HG03460 (cell line): ENCODE measurements around the gene HS6ST3.
"Not testable (repeated sequence)": the region's sequence is repeated elsewhere in the genome, so short reads cannot be mapped to it uniquely, and the experiment has no call there.

Experiments used
- ATAC-seq: cut with Tn5 transposase; IDR thresholded peaks from one replicate; pipeline ENCODE4 v1.9.1; 2021; ENCODE audit not compliant: unreplicated experiment

Gene HS6ST3

DNA sequence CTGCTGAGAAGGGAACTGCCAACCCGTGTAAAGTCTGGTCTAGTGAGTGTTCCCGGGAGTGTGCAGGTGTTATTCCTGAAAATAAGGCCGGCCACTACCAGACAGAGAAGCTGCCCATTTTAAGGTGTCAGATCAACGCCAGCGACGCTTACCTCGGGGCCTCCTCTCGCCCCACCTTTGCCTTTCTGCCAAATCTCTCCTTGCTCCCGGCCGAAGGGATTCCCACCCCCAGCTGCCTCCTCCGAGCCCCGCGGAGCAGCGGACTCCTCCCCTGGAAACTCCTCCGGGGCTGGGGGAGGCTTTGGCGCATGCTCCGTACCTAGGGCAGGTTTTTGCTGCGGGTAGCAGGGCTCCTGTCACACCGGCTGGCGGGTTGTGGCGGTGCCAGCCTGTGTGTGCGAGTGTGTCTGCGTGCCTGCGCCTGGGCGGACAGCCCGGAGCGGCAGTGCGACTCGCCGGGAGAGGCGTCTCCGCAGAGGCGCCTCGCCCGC lies at the start of gene HS6ST3:
TSS of gene HS6ST3 (plus strand) at position 359 of the 491 bp plus-strand sequence.
- no peak for ATAC-seq

DNA sequence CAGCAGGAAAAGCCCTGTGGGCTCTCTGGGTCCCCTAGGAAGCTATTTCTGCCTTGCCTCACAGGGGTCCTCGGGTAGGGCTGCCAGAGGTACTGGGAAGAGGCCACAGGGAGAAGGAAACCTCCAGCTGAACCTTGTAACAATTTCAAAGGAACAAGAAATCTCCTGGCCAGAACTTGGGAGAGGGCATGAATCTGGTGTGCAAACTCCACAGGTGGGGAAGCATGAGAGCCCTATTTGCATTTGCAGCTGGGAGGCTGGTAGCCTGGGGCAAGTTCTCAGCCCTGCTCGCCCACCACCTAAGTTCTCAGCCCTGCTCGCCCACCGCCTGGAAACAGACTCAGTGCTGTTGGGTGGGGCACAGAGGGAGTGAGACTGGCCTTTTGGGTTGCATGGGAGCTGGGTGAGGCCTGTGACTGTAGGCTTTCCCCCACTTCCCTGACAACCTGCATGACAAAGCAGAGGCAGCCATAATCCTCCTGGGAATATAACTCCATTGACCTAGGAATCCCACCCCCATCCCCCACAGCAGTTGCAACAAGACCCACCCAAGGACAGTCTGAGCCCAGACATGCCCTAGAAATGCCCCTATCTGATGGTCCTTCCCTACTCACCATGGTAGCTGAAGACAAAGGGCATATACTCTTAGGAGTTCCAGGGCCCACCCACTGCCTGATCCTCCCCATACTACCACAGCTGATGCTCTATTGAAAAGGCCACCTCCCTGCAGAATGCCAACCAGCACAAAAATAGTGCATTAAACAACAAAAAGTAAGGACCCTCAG lies 48.4 kb upstream of the HS6ST3 start:
- no peak for ATAC-seq

DNA sequence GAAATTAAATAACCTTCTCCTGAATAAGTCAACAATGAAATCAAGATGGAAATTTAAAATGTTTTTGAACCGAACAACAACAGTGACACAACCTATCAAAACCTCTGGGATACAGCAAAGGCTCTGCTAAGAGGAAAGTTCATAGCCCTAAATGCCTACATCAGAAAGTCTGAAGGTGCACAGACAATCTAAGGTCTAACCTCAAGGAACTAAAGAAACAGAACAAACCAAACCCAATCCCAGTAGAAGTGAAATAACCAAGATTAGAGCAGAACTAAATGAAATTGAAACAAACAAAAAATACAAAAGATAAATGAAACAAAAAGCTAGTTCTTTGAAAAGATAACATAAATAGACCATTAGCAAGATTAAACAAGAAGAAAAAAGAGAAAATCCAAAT lies 45.7 kb upstream of the HS6ST3 start:
- no peak for ATAC-seq

DNA sequence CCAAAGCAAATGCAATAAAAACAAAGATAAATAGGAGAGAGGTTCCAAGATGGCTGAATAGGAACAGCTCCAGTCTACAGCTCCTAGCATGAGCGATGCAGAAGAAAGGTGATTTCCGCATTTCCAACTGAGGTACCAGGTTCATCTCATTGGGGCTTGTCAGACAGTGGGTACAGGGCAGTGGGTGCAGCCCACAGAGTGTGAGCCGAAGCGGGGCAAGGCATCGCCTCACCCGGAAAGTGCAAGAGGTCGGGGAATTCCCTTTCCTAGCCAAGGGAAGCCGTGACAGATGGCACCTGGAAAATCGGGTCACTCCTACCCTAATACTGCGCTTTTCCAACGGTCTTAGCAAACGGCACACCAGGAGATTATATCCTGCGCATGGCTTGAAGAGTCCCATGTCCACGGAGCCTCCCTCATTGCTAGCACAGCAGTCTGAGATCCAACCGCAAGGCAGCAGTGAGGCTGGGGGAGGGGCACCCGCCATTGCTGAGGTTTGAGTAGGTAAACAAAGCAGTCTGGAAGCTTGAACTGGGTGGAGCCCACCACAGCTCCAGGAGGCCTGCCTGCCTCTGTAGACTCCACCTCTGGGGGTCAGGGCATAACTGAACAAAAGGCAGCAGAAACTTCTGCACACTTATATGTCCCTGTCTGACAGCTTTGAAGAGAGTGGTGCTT lies 43.3 kb upstream of the HS6ST3 start:
- ATAC-seq: not testable (repeated sequence)

DNA sequence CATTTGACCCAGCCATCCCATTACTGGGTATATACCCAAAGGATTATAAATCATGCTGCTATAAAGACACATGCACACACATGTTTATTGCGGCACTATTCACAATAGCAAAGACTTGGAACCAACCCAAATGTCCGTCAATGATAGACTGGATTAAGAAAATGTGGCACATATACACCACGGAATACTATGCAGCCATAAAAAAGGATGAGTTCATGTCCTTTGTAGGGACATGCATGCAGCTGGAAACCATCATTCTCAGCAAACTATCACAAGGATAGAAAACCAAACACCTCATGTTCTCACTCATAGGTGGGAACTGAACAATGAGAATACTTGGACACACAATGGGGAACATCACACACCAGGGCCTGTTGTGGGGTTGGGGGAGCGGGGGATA lies 39.0 kb upstream of the HS6ST3 start:
- ATAC-seq: not testable (repeated sequence)

DNA sequence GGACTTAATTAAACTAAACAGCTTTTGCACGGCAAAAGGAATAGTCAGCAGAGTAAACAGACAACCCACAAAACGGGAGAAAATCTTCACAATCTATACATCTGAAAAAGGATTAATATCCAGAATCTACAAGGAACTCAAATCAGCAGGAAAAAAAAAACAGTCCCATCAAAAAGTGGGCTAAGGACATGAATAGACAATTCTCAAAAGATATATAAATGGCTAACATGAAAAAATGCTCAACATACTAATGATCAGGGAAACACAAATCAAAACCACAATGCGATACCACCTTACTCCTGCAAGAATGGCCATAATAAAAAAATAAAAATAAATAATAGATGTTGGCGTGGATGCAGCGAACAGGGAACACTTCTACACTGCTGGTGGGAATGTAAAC lies 38.4 kb upstream of the HS6ST3 start:
- ATAC-seq: not testable (repeated sequence)

DNA sequence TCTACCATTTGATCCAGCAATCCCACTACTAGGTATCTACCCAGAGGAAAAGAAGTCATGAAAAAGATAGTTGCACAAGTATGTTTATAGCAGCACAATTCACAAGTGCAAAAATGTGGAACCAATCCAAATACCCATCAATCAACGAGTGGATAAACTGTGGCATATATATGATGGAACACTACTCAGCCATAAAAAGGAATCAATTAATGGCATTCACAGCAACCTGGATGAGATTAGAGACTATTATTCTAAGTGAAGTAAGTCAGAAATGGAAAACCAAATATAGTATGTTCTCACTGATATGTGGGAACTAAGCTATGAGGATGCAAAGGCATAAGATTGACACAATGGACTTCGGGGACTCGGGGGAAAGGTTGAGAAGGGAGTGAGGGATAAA lies 38.0 kb upstream of the HS6ST3 start:
- ATAC-seq: not testable (repeated sequence)

DNA sequence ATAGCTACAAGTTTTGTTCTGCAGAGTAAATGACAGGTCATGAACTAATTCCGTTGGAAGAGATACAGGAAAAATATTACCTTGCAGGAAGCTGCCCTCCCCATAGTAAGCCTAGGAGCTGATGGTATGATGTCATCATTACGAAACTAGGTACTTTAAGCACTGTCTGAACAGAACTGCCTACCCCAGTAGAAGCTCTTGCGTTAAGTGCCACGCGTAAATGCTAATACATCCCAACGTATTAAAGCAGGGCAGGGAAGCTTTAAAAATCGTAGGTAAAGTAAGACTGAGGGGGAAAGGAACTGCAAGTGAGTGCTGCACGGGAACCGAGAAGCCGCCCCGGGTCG lies 37.3 kb upstream of the HS6ST3 start:
- peak; percentile 55 for ATAC-seq

DNA sequence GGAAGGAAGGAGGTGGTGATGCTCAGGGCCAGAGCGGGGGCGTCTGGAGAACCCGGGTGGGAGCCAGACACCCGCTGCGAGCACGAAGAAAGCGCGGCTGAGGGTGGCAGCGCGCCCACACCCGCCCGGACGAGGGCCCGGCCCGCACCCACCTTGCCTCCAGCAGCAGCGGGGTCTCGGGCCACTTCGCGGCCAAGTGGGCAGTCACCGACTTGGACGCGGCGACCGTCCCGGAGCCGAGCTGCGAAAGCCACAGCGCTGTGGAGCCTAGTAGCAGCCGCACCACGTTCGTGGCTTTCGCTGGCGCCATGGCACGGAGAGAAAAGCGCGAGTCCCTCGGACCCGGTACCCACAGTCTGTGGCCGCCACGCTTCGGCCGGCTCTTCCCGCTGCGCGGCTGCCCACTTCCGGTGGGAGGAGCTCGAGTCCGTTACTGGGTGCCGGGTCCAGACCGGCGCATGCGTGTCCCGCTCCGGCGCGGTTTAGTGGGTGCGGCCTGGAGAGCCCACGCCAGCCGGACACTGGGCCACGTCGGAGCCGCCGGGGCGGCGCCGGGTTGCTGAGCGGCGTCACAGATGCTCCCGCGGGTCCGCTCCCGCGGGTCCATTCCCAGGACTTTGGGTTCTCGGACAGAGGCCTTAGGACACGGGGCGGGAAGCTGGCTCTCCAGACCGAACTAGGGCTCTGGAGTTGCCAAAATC lies 36.8 kb upstream of the HS6ST3 start, which contains the start of gene UGGT2:
TSS of gene UGGT2 (minus strand) at position 399 of the 701 bp plus-strand sequence. CDS start at position 310, 89 bp downstream.
- ATAC-seq: peak; percentile 94

DNA sequence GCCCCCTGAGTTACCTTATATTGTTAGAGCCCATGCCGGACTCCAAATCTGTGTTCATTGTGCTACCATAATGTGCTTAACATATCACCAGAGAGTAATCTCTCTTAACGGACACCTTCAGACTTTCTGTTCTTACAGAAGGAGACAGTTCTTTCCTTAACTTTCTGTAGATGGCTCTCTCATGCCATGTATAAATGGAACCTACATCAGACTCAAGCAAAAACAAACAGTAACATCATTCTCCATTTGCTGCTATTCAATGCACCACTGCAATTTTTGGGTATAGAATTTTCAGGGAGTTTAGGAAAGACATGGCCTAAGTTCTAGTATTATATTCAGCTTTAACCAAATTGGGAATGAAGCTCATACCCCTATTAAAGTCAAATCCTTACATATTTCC lies 24.1 kb upstream of the HS6ST3 start:
- ATAC-seq: no peak

DNA sequence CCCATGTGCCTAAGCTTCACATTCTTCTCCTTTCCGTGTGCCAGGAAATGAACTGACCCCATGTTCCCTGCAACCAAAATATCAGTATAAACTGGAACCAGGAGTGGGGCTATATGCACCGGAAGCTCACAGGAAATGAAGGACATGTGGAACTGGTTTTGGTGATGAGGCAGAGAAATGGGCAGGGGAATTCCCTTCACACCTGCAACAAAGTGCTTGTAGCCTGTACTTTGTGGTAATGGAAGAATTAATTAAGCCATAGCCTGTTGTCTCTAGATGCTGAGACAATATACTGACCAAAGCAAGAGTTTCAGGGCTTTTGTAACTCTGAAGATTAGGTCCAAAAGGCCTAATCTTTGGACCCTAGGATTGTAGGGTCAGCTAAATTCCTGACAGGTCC lies 21.2 kb upstream of the HS6ST3 start:
- no peak for ATAC-seq

DNA sequence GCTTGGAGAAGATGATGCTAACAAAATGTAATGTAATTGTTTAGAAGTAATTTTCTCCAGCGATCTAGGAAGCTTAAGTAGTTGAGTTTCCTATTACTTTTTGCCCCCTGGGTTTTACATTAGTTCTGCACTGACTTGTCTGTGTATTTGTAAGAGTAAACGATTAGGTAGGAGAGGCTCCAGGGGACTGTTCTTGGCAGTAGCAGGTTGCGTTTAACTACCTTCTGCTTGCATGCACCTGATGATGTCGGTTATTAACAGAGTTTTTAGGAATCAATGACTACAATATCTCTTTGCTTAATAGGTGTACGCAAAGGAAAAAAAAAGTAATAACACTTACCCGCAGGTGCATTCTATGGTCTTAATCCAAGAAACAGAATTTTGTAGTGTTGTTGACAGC lies 18.4 kb upstream of the HS6ST3 start:
- ATAC-seq: no peak

DNA sequence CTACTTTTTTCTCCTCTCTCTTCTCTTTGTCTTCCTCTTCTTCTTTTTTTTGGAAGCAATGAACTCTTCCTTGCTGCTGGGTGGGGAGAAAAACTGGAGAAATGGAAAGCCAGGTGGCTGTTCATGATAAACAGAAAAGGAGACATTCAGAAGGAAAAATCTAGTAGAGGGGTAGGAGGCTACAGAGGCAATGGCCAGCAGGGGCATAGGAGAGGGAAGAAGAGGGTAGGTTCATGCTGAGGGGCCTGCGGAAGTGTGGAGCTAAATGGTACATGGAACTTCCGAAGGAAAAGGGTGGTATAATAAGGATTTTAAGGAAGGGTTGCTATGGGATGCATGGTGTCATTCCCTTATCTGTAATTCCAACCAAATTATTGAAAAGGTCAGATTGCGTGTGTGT lies 17.5 kb upstream of the HS6ST3 start:
- ATAC-seq: no peak

DNA sequence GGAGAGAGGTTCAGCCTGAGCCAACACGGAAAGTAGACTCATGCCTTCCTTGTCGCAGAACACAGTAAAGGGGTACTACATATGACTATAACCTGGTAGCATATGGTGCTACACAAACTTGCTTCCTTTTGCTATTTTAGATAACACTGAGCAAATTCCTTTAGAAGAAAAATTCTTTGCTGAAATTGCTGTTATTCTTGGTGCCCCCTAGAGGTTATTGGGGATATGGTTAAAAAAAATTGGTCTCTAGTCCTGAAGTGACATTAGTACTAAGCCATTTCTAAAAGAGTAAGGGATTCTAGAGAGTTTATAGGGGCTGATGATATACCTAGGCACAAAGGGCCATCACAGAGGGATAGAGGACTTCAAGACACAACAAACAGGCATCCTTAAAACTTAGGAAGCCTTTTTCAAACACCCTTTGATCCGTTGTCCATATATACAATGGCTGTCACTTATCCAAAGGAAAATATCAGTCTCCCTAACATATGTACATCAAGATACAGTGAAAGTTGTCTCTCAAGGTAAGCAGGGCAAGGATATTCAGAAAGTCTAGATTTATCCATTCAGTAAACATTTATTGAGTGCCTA lies 13.9 kb upstream of the HS6ST3 start:
- ATAC-seq: no peak

DNA sequence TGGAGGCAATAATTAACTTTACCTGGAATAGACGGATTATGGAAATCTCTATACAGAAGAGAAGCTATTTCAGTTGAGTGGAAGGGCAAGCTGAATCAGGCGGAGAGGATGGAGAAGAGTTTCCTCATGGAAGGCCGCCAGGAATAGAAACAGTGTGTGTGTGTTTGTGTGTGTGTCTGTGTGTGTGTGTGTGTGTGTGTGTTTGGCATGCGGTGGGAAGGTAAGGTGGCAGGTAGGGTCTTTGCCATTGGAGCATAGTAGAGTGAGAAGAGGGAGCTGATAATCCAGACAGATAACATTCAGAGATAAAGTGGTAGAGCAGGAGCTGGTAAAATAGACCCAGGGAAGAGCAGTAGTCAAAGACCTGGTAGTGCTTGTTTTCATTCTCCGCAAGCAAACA lies 9.2 kb upstream of the HS6ST3 start:
- no peak for ATAC-seq

DNA sequence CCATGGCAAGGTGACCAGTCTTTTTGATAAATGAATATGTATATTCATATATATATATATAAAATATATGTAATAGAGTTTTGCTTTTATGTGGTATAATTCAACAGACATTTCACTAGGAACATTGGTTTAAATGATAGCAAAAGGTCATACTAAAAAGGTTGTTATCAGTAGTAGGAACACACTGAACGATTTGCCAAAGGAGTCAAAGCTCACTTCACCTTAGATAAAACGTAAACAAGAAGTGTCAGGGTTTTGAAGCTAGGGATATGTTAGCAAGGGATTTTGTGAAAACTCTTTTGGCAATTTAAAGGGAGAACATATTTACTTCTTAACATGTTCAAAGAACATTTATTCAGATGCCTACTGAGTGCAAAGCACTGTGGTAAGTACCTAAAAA lies 8.0 kb upstream of the HS6ST3 start:
- no peak for ATAC-seq

DNA sequence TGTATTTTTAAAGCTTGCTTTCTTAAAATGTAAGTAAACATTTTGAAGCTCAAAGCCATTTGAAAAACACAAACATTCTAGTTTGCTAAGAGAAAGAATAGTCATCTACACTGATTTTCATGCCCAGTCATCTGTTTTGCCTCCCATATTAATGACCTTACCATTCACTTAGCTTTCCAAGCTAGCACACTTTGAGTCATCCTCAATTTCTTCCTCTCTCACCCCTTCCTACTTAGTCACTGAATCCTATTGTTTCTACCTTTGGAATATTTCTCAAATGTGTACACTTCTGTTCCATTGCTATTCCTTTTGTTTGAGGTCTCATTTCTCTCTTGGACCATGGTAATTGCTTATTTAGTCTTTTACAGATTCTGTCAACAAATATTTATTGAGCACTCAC lies 7.3 kb upstream of the HS6ST3 start:
- ATAC-seq: no peak

DNA sequence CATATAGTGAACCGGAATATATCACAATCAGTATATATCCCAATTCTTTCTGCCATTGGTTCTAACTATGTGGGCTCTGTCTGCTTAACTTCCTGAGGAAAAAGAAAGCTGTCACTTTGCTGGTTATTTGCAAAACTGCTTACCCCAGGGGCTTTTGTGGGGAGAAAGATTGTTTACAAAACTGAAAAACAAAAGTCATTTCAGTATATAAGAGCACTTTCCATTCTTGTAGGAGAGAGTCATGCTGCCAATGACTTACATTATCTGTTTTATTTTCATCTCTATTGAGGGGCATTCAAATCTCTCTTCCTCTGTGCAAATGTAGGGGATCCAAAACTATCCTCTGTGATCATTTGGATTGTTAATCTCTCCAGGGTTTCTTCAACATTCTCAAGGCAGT lies 3.2 kb upstream of the HS6ST3 start:
- ATAC-seq: no peak

DNA sequence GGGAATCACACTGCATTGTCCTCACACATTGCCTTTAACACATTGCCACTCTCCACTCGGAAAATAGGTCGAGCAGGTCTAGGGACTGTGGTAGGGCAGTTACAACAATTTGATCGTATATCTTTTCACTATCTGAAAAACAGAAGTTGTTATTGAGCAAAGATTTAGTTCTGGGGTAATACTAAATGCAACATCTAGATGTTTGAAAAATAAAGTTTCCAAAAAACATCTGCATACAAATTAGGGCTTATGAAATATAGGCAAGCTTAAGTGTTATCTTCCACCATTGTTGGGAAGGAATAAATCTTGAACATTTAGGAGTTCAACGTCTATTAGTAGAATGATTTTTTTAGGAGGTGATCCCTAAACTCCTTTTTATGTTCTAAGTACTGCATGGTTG lies 768 bp upstream of the HS6ST3 start:
- ATAC-seq: no peak

DNA sequence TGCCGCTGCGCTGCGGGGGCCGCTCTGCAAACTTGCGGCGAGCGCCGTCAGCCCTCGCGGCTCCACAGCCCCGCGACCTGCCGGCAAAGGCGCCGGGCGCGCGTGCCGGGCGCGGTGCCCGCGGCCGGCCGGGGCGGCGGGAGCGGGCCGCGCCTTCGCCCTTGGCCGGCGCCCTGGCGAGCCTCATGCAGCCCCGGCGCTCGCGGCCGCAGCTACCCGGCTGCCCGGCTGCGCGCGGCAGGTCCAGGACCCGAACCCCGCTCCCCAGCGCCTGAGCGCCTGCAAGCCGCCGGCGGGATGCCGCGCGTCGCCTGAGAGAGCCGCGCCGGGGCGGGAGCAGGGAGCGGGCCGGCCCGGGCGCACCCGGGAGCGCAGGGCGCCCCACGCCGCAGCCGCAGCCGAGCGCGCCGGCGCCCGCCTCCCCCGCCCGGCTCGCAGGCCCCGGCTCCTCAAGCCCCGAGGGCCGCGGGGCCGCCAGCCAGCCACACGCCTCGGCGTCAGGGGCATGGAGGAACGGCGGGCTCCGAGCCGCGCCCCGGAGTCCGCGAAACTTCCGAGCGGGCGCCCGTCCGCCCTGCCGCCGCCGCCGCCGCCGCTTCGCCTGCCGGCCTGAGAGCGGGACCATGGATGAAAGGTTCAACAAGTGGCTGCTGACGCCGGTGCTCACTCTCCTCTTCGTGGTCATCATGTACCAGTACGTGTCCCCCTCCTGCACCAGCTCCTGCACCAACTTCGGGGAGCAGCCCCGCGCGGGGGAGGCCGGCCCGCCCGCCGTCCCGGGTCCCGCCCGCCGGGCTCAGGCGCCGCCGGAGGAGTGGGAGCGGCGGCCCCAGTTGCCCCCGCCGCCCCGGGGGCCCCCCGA lies 564 bp downstream of the HS6ST3 start:
- ATAC-seq: no peak
